C4-2B (cell line): ENCODE measurements around the gene PPP1R2C.

ENCODE experiments used
- ZFX ChIP-seq: fragments of 450-650 bp; IDR thresholded peaks from 2 replicates; pipeline ENCODE4 v1.6.1; 2017
- TF ChIP-seq, protein P1 (sequence below): fragments of 450-650 bp; conservative IDR thresholded peaks from 2 replicates; pipeline ENCODE4 v1.5.1; 2017; ENCODE audit warnings: mild to moderate bottlenecking

DNA sequence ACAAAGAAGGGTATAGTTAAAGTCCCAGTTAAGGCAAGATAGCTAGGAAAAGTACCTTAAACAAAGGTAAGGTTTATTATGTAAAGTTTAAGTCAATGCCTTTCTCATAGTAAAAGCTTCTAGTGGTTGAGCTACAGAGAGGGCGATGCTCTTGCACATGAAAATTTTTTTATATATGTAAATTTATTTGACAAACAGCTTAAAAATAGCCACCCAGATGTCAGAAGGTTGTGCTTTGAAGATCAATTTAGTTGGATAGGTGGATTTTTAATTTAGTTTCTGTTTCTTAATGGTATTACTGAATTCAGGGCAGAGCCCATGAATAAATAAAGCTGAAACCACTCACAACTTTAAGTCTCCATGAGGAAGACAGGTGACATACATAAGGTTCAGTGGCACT lies 29.4 kb upstream of the PPP1R2C start:
- no peak for TF ChIP-seq ZFX
- TF ChIP-seq, protein P1, sequence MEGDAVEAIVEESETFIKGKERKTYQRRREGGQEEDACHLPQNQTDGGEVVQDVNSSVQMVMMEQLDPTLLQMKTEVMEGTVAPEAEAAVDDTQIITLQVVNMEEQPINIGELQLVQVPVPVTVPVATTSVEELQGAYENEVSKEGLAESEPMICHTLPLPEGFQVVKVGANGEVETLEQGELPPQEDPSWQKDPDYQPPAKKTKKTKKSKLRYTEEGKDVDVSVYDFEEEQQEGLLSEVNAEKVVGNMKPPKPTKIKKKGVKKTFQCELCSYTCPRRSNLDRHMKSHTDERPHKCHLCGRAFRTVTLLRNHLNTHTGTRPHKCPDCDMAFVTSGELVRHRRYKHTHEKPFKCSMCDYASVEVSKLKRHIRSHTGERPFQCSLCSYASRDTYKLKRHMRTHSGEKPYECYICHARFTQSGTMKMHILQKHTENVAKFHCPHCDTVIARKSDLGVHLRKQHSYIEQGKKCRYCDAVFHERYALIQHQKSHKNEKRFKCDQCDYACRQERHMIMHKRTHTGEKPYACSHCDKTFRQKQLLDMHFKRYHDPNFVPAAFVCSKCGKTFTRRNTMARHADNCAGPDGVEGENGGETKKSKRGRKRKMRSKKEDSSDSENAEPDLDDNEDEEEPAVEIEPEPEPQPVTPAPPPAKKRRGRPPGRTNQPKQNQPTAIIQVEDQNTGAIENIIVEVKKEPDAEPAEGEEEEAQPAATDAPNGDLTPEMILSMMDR, result no peak
